GM19043 (cell line): ENCODE results near the gene SOAT1.

ENCODE experiments used
- ATAC-seq: cut with Tn5 transposase; IDR thresholded peaks from one replicate; pipeline ENCODE4 v1.9.1; 2021; ENCODE audit warnings: low read depth; ENCODE audit not compliant: unreplicated experiment

SOAT1 gene

DNA sequence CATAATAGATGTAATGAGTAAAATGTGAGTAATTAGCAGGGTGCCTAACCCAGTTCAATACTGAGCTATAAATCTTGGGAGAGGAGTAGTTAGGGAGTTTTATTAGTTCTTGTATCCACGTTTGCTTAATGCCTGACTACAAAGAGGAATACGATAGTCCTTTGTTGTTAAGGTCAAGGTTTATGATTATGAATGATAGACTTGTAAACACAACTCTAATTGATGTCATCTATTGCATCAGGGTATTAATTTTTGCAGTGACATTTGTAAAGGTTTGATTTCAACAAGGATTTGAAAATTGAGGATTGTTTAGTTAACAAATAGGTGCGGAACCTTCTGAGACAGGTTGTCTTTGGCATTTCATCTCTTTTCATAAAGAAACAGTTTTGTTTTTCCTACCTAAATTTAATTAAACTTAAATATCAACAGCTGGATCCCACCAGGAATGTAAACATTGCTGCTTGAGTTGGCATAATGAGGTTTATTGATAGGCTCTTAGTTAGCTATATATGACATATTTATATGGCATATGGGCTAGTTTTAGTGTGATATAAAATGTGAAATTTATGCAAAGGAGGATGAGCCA, 9.7 kb downstream of the SOAT1 start:
- no peak for ATAC-seq

DNA sequence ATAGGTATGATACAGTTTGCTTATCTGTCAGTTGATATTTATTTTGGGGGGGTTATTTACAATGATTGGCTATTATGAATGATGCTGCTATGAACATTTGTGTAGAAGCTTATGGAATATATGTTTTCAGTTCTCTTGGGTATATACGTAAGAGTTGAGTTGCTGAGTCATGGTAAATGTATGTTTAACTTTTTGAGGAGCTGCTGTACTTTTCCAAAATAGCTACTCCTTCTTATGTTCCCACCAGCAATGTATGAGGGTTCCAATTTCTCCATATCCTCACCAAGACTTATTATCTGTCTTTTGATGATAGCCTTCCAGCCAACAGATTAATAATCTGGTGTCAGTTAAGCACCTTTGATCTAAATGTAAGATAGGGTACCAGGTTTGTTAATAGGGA, 11.9 kb downstream of the SOAT1 start:
- no peak for ATAC-seq

DNA sequence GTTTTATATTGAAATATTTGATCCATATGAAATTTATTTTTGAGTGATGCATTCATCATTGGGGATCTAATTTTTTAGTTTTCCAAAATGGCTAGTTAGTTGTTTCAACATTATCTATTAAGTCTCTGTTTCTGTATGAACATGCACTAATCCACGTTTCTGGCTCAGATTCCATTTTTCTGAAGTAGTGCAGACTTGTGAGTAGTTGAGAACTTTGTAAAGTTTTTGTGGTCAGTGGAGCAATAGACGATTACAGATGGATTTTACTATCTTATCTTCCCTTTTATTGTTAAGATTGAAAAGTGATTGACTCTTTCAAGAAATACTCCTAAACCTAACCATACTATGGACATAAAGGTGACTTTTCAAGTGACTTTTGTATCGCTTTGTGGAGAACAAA, 16.7 kb downstream of the SOAT1 start:
- ATAC-seq = no peak

DNA sequence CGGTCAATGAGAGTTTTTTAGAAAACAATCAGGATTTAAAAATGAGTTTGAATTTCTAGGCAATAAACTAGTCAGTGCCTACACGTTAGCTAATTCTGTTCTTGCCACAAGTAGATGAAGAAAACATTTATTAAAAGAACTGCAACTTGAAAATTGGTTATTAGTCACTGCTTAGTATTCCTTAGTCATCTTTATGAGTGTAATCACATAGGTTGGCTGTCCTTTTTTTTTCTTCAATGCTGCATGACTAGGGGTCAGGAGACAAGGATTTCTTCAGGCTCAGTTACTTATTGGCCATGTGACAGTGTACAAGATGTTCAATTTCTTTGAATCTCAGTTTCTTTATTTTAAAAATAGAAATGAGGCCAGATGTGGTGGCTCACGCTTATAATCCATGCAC, 17.1 kb downstream of the SOAT1 start:
- ATAC-seq = no peak

DNA sequence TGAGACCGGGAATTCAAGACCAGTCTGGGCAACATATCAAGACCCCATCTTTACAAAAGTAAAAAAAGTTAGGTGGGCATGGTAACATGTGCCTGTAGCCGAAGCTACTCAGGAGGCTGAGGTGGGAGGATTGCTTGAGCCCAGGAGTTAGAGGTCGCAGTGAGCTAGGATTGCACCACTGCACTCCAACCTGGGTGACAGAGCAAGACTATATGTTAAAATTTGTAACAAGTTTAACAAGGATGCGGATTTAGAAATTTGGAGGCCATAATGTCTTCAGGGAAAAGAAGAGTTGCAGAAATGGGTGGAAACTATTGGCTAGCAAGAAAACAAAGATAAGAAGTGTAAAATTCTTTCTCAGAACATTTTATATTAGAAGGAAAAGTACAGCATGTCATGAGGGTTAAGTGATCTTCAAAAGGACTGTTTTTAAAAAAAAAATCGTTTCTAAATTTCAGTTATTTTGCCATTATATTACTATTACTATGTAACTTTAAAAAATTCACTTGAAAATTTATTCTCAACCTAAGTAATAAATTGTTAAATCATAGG, 17.6 kb downstream of the SOAT1 start:
- ATAC-seq = no peak

DNA sequence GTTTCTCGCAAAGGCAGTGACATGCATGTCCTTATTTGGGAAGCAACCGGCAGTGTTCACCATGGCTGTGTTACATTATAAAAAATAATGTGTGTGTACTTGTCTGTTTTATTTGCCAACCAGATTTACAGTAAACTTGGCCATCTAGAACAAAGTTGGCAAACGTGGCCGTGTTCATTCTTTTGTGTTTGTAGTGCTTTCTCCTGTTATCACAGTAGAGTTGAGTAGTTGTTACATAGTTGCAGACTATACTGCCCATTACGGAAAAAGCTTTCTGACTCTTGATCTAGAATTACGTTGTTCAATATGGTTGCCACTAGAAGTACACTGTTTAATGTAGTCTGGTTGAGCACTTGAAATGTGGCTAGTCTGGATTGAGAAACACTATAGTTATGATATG, 19.4 kb downstream of the SOAT1 start:
- no peak for ATAC-seq

DNA sequence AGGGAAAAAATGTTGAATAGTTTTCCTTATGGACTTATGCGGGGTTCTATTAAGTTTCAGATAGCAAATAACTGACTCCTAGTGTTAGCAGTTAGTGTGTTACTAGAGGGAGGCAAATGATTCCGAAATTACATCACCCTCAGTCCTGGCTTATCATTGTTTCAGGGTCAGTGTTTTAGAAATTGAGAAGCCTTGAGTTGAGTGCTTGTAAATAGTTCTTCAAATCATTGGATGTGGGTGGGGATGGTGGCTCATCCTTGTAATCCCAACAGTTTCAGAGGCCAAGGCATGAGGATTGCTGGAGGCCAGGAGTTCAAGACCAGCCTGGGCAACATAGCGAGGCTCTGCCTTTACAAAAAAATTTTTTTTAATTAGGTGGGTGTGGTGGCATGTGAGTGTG, 21.3 kb downstream of the SOAT1 start:
- ATAC-seq = no peak

DNA sequence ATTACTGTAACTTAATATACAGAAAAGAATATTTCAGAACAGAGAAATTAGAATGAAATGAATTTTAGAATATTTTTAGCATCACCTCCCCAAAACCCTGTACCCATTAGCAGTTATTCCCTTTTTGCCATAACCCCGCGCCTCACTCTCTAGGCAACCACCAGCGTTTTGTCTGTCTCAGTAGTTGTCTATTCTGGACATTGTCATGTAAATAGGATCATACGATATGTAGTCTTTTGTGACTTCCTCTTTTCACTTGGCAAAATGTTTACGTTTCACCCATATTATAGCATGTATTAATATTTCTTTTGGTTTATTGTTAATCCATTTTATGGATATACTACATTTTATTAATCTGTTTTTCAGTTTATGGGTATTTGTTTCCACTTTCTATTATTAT, 24.9 kb downstream of the SOAT1 start:
- no peak for ATAC-seq

DNA sequence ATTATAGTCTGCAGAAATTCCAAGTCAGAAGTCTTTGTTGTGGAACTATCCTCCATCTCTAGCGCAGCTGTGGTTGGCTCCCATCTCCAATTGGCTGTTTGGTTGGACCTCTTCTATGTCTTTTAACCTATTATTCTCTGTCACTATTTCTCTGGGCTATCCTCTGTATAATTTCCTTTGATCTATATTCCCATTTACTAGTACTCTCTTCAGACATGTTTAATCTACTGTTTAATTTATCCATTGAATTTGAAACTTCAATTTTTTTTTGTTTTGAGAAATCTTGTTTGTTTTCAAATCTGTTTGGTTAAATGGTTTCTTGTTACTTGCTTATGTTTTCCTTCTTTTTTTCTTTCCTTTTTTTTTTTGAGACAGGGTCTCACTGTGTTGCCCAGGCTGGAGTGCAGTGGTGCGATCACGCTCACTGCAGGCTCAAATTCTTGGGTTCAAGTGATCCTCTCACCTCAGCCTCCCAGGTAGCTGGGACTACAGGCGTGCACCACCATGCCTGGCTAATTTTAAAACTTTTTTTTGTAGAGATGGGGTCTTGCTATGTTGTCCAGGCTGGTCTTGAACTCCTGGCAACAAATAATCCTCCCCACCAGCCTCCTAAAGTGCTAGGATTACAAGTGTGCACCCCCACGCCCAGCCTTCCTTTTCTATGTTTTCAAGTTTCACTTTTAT, 28.1 kb downstream of the SOAT1 start:
- no peak for ATAC-seq

DNA sequence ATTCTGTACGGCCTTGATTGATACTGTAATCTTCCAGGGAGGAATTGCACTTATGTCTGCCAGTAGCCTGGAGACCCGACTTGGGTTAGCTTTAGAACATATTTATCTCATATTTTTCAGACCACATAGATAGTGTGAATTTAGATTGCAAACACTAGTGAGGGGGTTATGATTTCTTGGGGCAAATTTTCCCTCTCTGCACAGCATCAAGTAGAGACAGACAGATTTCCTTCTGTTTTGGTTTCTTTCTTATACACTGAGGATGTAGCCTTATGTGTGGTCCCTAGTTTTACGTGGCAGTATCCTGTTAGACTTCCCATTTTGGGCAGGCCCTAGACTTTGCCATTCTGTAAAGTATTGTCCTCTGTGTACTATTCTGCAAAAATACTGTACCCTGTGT, 29.0 kb downstream of the SOAT1 start:
- no peak for ATAC-seq

DNA sequence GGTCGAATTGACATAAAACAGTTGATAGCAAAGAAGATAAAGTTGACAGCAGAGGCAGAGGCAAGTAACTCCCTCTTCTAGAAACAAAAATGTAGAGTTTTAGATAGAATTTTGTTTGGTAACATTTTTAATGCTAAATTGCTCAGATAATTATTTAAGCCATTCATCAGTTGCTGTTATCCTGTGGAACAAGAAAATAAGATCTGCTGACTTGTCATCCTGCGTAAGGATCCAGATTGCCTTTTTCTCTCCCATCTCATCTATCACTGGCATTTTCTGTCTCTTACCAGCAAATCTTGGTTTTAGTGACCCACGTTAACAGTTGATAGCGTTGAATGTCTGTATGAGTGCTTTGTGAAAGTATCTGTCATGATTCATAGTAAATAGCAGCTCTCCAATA, 29.8 kb downstream of the SOAT1 start:
- ATAC-seq = no peak

DNA sequence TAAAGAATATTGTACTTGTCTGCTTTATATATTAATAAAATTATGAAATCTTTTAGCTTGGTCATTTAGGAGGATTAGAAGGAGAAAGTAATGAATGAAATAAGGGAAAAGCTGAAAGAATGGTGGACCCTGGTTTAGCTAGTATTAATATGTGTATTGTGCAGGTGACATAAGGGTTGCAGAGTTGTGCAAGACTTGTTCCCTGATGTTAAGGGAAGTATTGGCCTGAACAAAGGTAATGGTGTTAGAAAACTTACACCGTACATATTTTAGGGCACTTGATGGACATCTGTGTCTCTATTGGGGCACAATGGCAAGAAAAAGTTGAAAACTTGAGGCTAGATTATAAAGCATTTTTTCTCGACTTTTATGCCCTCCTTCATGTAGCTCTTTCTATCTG, 32.2 kb downstream of the SOAT1 start:
- no peak for ATAC-seq

DNA sequence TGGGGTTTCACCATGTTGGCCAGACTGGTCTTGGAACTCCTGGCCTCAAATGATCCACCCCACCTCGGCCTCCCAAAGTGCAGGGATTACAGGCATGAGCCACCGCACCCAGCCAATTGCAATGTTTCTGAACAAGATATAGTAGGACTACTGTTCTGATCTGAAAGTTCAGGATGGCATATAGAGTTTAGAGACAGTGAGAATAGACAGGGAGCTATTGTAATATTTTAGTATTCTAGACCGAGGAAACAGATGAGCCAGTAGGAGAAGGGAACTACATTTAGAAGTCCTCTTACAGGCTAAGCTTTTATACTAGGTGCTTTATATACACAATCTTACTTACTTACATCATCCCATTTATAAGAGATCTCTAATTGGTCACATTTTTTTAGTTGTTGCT, 33.1 kb downstream of the SOAT1 start:
- ATAC-seq = no peak

DNA sequence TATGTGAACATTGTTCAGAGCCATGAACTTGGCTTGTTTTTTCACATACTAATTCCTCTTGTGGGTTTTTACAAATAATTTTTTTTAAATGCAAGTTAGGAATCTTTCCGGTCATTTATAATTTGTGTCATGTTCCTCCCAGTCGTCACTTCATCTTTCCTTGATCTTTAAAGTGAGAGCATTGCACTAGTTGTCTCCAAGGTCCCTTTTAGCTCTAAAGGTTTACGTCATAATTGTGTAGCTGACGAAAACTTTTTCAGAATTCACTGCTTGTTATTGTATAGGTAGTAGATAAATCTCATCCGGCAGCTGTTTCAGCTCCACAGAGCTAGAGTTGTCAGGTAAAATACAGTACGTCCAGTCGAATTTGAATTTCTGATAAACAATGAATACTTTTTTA, 33.6 kb downstream of the SOAT1 start:
- no peak for ATAC-seq

DNA sequence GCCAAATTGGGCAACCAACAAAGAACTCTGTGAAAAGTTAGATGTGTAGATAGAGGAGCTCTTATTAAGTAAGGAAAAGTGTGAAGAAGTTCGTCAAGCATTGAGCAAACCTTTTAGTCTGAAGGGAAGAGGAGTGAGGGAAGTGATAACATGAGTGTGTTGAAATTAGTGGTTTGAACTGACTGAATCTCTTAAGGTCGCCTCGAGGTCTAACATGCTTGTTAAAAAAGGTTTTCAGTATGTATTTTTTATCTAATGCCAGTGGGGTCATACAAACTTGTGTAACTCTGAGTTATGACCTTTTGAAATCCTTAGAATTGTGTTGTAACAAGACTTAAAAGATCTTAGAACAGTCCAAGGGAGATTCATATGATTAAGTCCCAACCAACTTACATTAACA, 34.1 kb downstream of the SOAT1 start:
- ATAC-seq = no peak

DNA sequence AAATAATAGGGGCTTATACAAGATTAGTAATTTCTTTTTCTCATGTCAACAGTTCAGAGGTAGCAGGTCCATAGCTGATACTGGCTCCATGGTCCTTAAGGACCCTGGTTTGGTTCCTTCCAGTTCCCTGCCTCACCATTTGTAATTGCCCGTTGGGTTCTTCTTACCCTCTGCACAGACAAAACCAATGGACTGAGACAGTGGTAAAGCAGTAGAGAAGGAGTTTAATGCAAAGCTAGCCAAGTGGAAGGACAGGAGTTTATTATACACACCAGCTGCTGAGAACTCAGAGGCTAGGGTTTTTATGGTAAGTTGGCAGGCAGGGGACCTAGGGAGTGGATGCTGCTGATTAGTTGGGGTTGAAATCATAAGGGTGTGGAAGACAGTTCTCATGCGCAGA, 36.3 kb downstream of the SOAT1 start:
- ATAC-seq = no peak

DNA sequence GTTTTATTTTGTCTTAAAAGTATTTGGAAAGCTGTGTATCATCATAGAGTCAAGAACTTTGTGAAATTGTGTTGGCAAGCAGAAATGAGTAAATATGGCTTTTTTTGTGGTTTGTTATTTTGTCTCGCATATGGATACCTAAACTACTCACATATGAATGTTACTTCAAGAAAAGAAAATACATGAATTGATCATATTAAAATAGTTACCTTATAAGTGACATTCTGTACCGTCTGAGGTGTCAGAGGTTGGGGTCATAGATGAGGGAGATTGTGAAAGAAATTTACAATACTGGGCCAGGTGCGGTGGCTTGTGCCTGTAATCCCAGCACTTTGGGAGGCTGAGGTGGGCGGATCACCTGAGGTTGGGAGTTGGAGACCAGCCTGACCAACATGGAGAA, 40.8 kb downstream of the SOAT1 start:
- ATAC-seq = no peak

DNA sequence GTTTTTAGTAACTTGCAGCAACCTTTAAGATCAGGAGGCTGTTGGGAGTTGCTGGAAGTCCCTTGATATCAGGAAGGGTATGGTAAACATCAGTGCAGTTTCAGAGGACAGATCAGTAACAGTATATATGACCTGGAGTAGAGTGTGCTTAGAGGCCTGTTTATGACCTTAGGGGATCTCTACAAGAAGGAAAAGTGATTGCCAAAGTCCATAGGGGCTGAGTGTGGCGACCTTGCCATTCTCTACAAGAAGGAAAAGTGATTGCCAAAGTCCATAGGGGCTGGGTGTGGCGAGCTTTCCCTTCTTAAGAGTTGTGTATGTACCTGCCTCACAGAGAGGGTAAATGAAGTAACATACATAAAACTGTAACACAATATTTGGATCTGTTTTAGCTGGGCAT, 43.7 kb downstream of the SOAT1 start:
- no peak for ATAC-seq

DNA sequence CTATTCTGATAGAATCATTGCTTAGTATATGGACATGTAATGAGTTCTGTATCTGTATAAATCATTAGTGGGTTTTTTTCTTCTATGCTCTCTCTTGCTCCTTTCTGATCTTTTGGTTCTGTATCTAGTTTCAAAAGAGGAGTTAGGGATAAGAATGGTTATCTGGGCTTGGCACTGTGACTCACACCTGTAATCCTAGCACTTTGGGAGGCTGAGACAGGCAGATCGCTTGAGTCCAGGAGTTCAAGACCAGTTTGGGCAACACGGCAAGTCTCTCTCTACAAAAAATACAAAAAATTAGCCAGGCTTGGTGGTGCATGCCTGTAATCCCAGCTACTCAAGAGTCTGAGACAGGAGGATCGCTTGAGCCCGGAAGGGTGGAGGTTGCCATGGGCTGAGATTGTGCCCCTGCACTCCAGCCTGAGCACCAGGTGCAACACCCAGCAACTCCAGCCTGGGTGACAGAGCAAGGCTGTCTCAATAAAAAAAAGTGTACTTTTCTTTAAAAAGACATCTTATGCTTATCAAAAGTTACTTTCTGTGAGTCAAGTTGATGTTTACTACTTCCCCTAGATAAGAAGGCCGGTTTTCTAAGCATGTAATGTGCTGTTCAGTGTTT, 44.5 kb downstream of the SOAT1 start:
- ATAC-seq = no peak

DNA sequence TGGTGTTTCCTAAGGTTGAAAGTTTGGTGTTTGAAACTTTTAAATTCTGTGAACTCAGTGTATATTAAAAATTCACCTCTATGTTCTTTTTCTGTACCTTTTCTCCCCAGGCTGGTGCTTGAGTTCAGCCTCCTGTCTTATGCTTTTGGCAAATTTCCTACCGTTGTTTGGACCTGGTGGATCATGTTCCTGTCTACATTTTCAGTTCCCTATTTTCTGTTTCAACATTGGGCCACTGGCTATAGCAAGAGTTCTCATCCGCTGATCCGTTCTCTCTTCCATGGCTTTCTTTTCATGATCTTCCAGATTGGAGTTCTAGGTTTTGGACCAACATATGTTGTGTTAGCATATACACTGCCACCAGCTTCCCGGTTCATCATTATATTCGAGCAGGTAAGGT, 47.3 kb downstream of the SOAT1 start:
- no peak for ATAC-seq

DNA sequence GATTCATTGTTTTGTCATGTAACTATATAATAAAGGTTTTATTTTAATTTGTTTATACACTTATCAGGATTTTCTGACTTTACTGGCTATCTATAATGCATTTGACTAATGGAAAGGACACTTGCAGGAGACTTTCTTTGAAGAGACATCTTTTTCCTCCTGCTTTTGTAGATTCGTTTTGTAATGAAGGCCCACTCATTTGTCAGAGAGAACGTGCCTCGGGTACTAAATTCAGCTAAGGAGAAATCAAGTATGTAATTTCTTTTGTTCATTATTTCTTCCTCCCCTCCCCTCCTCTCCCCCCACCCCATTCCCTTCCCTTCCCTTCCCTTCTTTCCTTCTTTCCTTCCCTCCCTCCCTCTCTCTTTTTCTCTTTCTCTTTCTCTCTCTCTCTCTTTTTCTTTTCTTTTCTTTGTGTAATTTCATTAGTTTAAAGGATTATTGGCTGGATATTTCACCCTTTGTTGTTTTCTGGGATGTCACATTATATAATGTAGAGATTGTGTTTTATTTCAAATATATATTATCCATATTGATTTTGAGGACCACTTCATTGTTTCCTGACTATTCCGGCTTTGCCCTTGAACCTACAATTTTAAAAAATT, 48.4 kb downstream of the SOAT1 start:
- ATAC-seq = no peak
